Epithelial cell of alveolus of lung (primary cell): Measurements from ENCODE around the gene BET1. TPM values are rescaled to one million over a fixed set of nuclear protein-coding genes. Genes with fewer than 3 reads are reported as not detected.

Experiments used
- total RNA-seq: library from RNA; depleted of rRNA; stranded (reverse); fragments of >200 nt; gene quantifications from 2 replicates; pipeline ENCODE4 v1.2.1, GENCODE V29; 2015

BET1 gene
- total RNA-seq = 37.4 and 43.3 TPM in 2 replicates

DNA sequence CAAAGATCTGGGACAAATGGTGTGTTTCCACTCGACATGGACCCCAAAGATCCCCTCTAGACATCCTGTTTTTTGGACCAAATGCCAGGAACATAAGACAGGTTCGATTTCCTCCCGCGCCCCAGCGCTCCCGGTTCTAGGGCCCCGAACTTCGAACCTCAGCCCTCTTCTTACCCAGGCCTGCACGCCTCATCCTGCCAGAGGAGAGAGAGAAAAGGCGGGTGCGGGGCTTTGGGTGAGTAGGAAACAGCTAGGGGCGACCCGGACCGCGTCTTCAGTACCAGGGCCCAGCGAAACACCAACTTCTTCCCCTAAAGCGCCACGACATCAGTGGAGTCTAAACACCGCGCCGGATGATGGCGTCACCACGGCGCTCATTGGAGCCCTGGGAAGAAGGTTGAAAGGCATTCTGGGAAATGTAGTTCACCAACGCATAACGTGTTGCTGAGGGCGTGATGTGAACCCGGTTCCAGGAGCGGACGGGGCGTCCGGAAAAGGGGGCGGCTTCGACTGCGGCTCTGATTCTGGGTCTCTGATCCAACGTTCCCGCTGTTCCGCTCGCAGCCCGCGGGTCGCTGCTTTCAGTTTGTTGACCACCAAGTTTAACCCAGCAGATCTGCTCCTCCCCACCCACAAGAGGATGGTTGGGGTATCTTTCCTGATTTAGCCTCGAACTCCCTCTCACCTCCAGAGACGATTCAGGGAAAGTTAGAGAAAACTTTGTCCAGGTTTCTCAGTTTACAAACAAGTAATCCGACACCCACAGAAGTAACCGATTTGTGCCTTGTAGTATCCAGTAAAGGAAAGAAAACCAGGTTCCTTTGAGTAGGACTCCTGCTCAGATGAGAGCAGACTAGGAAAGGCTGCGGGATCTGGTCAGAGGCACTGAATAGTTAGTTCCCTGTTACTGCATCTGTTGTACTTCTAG is at the start of gene BET1:
Gene BET1 (minus strand): TSS at position 332 of the 928 bp plus-strand sequence. CDS start 139 bp downstream, at position 193.

Other genes starting within 250 kb of the BET1 start
- 633 and 1,251 TPM in 2 replicates for gene TFPI2, start 113.6 kb downstream of the BET1 start, total RNA-seq
- not detected in 2 replicates for gene GNGT1, start 97.8 kb downstream of the BET1 start, total RNA-seq
- 50.5 and 76.7 TPM in 2 replicates for gene GNG11, start 82.6 kb downstream of the BET1 start, total RNA-seq